Endothelial cell (in vitro differentiated cells): ENCODE measurements around the gene ASIC5. TPM values are rescaled to one million over a fixed set of nuclear protein-coding genes. Genes with fewer than 3 reads are reported as not detected.

Experiments
- DNase-seq: peaks from one replicate; pipeline ENCODE4 v3.0.0; 2021; ENCODE audit warnings: low spot score
- H3K27ac Mint-ChIP-seq: one replicate; pipeline ENCODE4 v1.8.0; 2021; ENCODE audit warnings: mixed read lengths, inconsistent platforms; ENCODE audit not compliant: unreplicated experiment
- H3K27me3 Mint-ChIP-seq: one replicate; pipeline ENCODE4 v1.8.0; 2021; ENCODE audit warnings: mild to moderate bottlenecking, moderate library complexity, mixed read lengths, inconsistent platforms; ENCODE audit not compliant: unreplicated experiment
- H3K36me3 Mint-ChIP-seq: one replicate; pipeline ENCODE4 v1.8.0; 2021; ENCODE audit warnings: mild to moderate bottlenecking, low read depth, mixed read lengths, inconsistent platforms; ENCODE audit not compliant: unreplicated experiment
- H3K4me1 Mint-ChIP-seq: one replicate; pipeline ENCODE4 v1.8.0; 2021; ENCODE audit warnings: mild to moderate bottlenecking, mixed read lengths, inconsistent platforms; ENCODE audit not compliant: unreplicated experiment
- H3K4me3 Mint-ChIP-seq: one replicate; pipeline ENCODE4 v1.8.0; 2021; ENCODE audit warnings: mild to moderate bottlenecking, mixed read lengths, inconsistent platforms; ENCODE audit not compliant: unreplicated experiment
- H3K9me3 Mint-ChIP-seq: one replicate; pipeline ENCODE4 v1.8.0; 2021; ENCODE audit warnings: mixed read lengths, inconsistent platforms; ENCODE audit not compliant: unreplicated experiment
- total RNA-seq: library from RNA; stranded (reverse); fragmentation: NEBNext Ultra II Directional; extraction: Animal tissue kit (Norgen Biotek cat#: 25700); gene quantifications from one replicate; pipeline ENCODE4 v1.2.1, GENCODE V29; 2021; ENCODE audit not compliant: unreplicated experiment
- TF ChIP-seq, protein P1 (sequence below): fragments of 200-600 bp; sonication (generic); IDR thresholded peaks from one replicate; pipeline ENCODE4 v1.5.0; 2021; ENCODE audit warnings: antibody characterized with exemption; ENCODE audit not compliant: unreplicated experiment

ASIC5 gene
- total RNA-seq, 1 donor from 2014 or later: not detected

DNA sequence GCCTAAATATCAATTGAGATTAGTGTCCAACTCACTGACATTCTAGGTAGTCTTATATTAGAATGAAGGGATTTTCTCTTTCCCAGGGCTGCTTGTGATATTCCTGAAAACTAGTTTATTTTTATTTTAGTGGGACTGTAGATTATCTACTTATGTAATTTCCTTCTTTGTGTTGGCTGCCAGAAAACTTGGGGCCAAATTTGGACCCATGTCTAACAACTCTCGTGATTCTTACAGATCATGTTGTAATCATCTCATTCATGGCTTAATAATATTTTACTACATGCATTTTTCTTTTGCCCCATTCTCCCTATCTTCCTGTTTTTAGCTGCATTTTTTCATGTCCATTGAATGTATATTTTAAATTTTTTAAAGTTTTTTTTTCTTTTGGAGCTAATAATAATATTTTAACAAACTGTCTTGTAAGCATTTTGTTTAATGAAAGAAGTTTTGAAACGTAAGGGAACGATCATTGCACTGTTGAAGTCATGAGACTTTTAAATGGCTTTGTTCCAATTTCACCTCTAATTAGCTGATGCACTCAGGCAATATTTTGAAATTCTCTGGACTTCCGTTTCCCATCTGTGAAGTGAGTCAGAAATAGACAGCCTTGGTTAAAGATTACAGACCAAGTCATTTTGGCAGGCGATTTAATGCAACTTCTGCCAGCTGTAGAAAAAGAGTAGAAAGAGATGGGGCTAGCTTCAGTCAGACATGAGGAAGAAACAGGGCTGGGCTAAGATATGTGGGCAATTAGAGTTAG lies 23.1 kb upstream of the ASIC5 start:
- DNase-seq: no peak
- H3K27ac Mint-ChIP-seq: no peak overlapping the region
- peaks cover 3% of the 10 kb centered on the region for H3K36me3 Mint-ChIP-seq
- H3K27me3 Mint-ChIP-seq: peaks cover 3% of the 10 kb centered on the region
- TF ChIP-seq, protein P1, sequence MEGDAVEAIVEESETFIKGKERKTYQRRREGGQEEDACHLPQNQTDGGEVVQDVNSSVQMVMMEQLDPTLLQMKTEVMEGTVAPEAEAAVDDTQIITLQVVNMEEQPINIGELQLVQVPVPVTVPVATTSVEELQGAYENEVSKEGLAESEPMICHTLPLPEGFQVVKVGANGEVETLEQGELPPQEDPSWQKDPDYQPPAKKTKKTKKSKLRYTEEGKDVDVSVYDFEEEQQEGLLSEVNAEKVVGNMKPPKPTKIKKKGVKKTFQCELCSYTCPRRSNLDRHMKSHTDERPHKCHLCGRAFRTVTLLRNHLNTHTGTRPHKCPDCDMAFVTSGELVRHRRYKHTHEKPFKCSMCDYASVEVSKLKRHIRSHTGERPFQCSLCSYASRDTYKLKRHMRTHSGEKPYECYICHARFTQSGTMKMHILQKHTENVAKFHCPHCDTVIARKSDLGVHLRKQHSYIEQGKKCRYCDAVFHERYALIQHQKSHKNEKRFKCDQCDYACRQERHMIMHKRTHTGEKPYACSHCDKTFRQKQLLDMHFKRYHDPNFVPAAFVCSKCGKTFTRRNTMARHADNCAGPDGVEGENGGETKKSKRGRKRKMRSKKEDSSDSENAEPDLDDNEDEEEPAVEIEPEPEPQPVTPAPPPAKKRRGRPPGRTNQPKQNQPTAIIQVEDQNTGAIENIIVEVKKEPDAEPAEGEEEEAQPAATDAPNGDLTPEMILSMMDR: no peak
- no peak overlapping the region for H3K4me3 Mint-ChIP-seq
- H3K4me1 Mint-ChIP-seq: no peaks in the 10 kb centered on the region
- peaks cover 3% of the 10 kb centered on the region for H3K9me3 Mint-ChIP-seq

DNA sequence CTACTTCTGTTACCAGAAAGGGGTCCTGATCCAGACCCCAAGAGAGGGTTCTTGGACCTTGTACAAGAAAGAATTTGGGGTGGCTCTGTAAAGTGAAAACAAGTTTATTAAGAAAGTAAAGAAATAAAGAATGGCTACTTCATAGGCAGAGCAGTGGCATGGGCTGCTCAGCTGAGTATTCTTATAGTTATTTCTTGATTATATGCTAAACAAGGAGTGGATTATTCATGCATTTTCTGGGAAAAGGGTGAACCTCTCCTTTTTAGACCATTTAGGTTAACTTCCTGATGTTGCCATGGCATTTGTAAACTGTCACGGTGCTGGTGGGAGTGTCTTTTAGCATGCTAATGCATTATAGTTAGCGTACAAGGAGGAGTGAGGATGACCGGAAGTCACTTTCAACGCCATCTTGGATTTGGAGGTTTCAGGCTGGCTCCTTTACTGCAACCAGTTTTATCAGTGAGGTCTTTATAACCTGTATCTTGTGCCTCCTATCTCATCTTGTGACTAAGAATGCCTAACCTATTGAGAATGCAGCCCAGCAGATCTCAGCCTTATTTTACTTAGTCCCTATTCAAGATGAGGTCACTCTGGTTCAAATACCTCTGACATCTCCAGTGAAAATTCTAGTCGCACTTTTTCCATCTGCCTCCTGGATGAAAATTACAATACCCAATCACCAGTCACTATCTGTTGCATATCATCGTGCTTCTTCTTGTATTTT lies 21.9 kb upstream of the ASIC5 start:
- Mint-ChIP-seq H3K4me1 (no peaks in the 10 kb centered on the region), H3K27ac (no peak overlapping the region), H3K36me3 (peaks cover 3% of the 10 kb centered on the region), H3K27me3 (peaks cover 3% of the 10 kb centered on the region), H3K4me3 (no peak overlapping the region), H3K9me3 (peaks cover 3% of the 10 kb centered on the region)
- no peak for DNase-seq
- TF ChIP-seq, protein P1: no peak

DNA sequence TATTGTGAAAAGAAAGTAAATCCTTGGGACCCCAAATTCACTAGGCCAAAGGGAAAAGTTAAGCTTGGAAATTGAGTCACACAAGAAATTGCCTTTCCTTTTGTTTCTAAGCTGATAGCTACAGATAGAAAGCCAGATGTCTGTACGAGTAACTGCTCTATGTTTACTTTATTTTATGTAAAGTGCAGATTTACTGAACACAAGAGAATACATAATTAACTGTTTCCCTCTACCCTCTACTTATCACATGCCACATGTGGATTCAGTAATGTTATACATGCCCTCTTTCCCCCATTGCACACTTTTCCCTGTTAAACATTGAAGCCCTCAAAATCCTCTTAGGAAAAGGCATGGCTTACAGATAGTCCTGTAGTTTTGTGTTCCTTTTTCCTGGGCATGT lies 21.0 kb upstream of the ASIC5 start:
- Mint-ChIP-seq H3K9me3 (peaks cover 3% of the 10 kb centered on the region), H3K4me1 (no peaks in the 10 kb centered on the region), H3K27me3 (no peaks in the 10 kb centered on the region), H3K36me3 (peaks cover 3% of the 10 kb centered on the region), H3K27ac (no peak overlapping the region), H3K4me3 (no peak overlapping the region)
- no peak for DNase-seq
- TF ChIP-seq, protein P1: no peak

DNA sequence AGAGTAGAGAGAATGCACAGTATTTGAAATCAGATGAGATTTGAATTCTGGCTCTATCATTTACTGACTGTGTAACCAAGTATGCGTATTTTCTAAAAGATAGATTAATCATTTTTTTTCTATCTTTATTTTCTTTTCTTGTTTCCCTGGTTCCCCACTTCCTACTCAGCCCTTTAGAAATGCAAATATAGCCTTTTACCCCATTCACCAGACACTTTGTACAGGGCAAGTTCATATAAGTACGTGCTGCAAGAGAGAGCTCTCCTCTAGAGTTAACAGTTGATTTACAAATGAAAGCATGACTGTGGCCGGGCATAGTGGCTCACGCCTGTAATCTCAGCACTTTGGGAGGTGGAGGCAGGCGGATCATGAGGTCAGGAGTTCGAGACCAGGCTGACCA lies 19.6 kb upstream of the ASIC5 start:
- H3K27ac Mint-ChIP-seq: no peak overlapping the region

More for the DNA sequence above, 19.6 kb upstream of the ASIC5 start:
- H3K9me3 Mint-ChIP-seq: no peaks in the 10 kb centered on the region
- no peak overlapping the region for H3K4me3 Mint-ChIP-seq
- H3K4me1 Mint-ChIP-seq: no peaks in the 10 kb centered on the region
- no peak for DNase-seq
- no peaks in the 10 kb centered on the region for H3K36me3 Mint-ChIP-seq
- H3K27me3 Mint-ChIP-seq: no peaks in the 10 kb centered on the region
- TF ChIP-seq, protein P1: no peak
